ENCODE measurements around the gene JAGN1. TPM values are rescaled to one million over a fixed set of nuclear protein-coding genes. Genes with fewer than 3 reads are reported as not detected.
"Not testable (repeated sequence)": the region's sequence is repeated elsewhere in the genome, so short reads cannot be mapped to it uniquely, and the experiment has no call there.

JAGN1 gene
- total and polyA plus RNA-seq, 2 donors: 24.2 to 37.5 TPM

GRCh38 chr3:9888540-9888939 lies 1.9 kb upstream of the JAGN1 start:
- 99% methylated on average over 3 of the region's 3 CpGs for WGBS
- no peak for DNase-seq (ENCODE audit: low read depth in 6 of 9, low spot score in 9 of 9)
- H3K27ac ChIP-seq (ENCODE audit: low read depth in 1 of 2, low read length in 1 of 2): no peak overlapping the region

DNA sequence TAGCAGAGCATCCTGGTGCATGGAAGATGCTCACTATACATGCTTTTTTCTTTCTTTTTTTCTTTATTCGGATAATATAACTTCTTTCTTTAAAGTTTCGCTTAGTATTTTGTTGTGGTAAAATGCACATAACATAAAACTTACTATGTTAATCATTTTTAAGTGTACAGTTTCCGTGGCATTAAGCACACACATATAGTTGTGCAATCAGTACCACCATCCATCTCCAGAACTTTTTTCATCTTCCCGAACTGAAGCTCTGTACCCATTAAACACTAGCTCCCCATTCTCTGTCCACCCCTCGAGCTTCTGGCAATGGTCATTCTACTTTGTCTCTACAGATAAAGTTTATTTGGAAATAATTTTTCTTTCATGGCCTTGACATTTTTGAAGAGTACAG lies 1.0 kb upstream of the JAGN1 start:
- Histone ChIP-seq H3K4me3 (ENCODE audit: low read length in 2 of 2) (no peak overlapping the region), H3K9me3 (ENCODE audit: control insufficient read depth in 2 of 2, insufficient read depth in 1 of 2, low read length in 1 of 2) (no peaks in the 10 kb centered on the region), H3K27me3 (ENCODE audit: control insufficient read depth in 2 of 2, insufficient read depth in 1 of 2, low read length in 1 of 2) (no peaks in the 10 kb centered on the region), H3K4me1 (ENCODE audit: control insufficient read depth in 2 of 2, insufficient read depth in 2 of 2, low read length in 2 of 2) (peaks cover 2 to 12% of the 10 kb centered on the region in 2 donors), H3K36me3 (ENCODE audit: control insufficient read depth in 2 of 2, insufficient read depth in 2 of 2, low read length in 1 of 2) (peaks cover 7 to 18% of the 10 kb centered on the region in 2 donors), H3K27ac (ENCODE audit: low read depth in 1 of 2, low read length in 1 of 2) (no peak overlapping the region)
- DNase-seq (ENCODE audit: low read depth in 6 of 9, low spot score in 9 of 9): no peak
- WGBS: 94% methylated on average over 5 of the region's 5 CpGs

More at GRCh38 chr3:9888540-9888939, 1.9 kb upstream of the JAGN1 start:
- H3K9me3 ChIP-seq (ENCODE audit: control insufficient read depth in 2 of 2, insufficient read depth in 1 of 2, low read length in 1 of 2): no peaks in the 10 kb centered on the region
- no peaks in the 10 kb centered on the region for H3K27me3 ChIP-seq (ENCODE audit: control insufficient read depth in 2 of 2, insufficient read depth in 1 of 2, low read length in 1 of 2)
- peaks cover 7 to 15% of the 10 kb centered on the region in 2 donors for H3K36me3 ChIP-seq (ENCODE audit: control insufficient read depth in 2 of 2, insufficient read depth in 2 of 2, low read length in 1 of 2)
- no peak overlapping the region for H3K4me3 ChIP-seq (ENCODE audit: low read length in 2 of 2)
- peaks cover 2 to 12% of the 10 kb centered on the region in 2 donors for H3K4me1 ChIP-seq (ENCODE audit: control insufficient read depth in 2 of 2, insufficient read depth in 2 of 2, low read length in 2 of 2)

- Histone ChIP-seq H3K9me3 (ENCODE audit: control insufficient read depth in 2 of 2, insufficient read depth in 1 of 2, low read length in 1 of 2) (no peaks in the 10 kb centered on the region), H3K4me1 (ENCODE audit: control insufficient read depth in 2 of 2, insufficient read depth in 2 of 2, low read length in 2 of 2) (peaks cover 2 to 12% of the 10 kb centered on the region in 2 donors), H3K27me3 (ENCODE audit: control insufficient read depth in 2 of 2, insufficient read depth in 1 of 2, low read length in 1 of 2) (no peaks in the 10 kb centered on the region), H3K4me3 (ENCODE audit: low read length in 2 of 2) (peak overlapping the region; percentile 79 to 99), H3K36me3 (ENCODE audit: control insufficient read depth in 2 of 2, insufficient read depth in 2 of 2, low read length in 1 of 2) (peaks cover 7 to 21% of the 10 kb centered on the region in 2 donors), H3K27ac (ENCODE audit: low read depth in 1 of 2, low read length in 1 of 2) (peak overlapping the region; percentile 89 to 98)
- 18% methylated on average over 12 of the region's 12 CpGs for WGBS
- no peak for DNase-seq (ENCODE audit: low read depth in 6 of 9, low spot score in 9 of 9)
Measured at GRCh38 chr3:9891072-9891622, 737 bp downstream of the JAGN1 start.

DNA sequence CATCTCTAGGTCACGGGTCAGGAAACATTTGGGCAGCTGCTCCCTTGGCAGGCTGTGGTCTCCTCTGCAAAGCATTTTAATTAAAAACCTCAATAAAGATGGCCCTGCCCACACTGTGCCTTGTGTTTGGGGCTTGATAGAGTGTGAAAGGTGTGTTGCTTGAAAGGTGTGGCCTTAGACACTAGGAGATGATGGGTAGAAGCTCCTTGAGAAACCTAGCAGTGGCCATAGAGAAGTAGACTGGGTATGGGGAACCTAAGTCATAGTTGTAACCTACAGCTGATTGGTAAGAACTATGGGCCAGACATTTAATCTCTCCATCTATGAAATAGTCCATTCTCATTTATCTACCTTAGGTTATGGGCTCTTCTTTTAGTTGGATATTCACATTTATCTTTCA lies 3.3 kb downstream of the JAGN1 start:
- H3K4me1 ChIP-seq (ENCODE audit: control insufficient read depth in 2 of 2, insufficient read depth in 2 of 2, low read length in 2 of 2): peaks cover 2 to 26% of the 10 kb centered on the region in 2 donors
- H3K27ac ChIP-seq (ENCODE audit: low read depth in 1 of 2, low read length in 1 of 2): no peak overlapping the region
- no peaks in the 10 kb centered on the region for H3K27me3 ChIP-seq (ENCODE audit: control insufficient read depth in 2 of 2, insufficient read depth in 1 of 2, low read length in 1 of 2)
- H3K4me3 ChIP-seq (ENCODE audit: low read length in 2 of 2): no peak overlapping the region
- no peak for DNase-seq (ENCODE audit: low read depth in 6 of 9, low spot score in 9 of 9)
- WGBS: 100% methylated on average over 1 of the region's 1 CpG
- no peaks in the 10 kb centered on the region for H3K9me3 ChIP-seq (ENCODE audit: control insufficient read depth in 2 of 2, insufficient read depth in 1 of 2, low read length in 1 of 2)
- H3K36me3 ChIP-seq (ENCODE audit: control insufficient read depth in 2 of 2, insufficient read depth in 2 of 2, low read length in 1 of 2): peaks cover 7 to 21% of the 10 kb centered on the region in 2 donors

DNA sequence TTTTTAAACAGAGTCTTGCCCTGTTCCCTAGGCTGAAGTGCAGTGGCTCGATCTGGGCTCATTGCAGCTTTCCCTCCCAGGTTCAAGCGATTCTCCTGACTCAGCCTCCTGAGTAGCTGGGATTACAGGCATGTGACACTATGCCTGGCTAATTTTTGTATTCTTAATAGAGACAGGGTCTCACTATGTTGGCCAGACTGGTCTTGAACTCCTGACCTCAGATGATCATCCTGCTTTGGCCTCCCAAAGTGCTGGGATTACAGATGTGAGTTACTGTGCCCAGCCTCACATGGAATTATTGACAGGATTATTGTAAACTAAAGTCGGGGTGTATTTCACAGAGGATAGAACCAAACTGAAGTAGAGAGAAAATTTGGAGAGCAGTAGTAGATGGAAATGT lies 5.3 kb downstream of the JAGN1 start:
- H3K4me3 ChIP-seq (ENCODE audit: low read length in 2 of 2); H3K9me3 ChIP-seq (ENCODE audit: control insufficient read depth in 2 of 2, insufficient read depth in 1 of 2, low read length in 1 of 2); H3K27ac ChIP-seq (ENCODE audit: low read depth in 1 of 2, low read length in 1 of 2); H3K27me3 ChIP-seq (ENCODE audit: control insufficient read depth in 2 of 2, insufficient read depth in 1 of 2, low read length in 1 of 2); DNase-seq (ENCODE audit: low read depth in 6 of 9, low spot score in 9 of 9): not testable (repeated sequence)
- WGBS: over 99% methylated on average over 3 of the region's 3 CpGs
- peaks cover 7 to 21% of the 10 kb centered on the region in 2 donors for H3K36me3 ChIP-seq (ENCODE audit: control insufficient read depth in 2 of 2, insufficient read depth in 2 of 2, low read length in 1 of 2)
- peaks cover 2 to 24% of the 10 kb centered on the region in 2 donors for H3K4me1 ChIP-seq (ENCODE audit: control insufficient read depth in 2 of 2, insufficient read depth in 2 of 2, low read length in 2 of 2)

GRCh38 chr3:9896755-9897407 lies 6.5 kb downstream of the JAGN1 start:
- H3K9me3 ChIP-seq (ENCODE audit: control insufficient read depth in 2 of 2, insufficient read depth in 1 of 2, low read length in 1 of 2); DNase-seq (ENCODE audit: low read depth in 6 of 9, low spot score in 9 of 9); H3K27ac ChIP-seq (ENCODE audit: low read depth in 1 of 2, low read length in 1 of 2); H3K4me3 ChIP-seq (ENCODE audit: low read length in 2 of 2); H3K27me3 ChIP-seq (ENCODE audit: control insufficient read depth in 2 of 2, insufficient read depth in 1 of 2, low read length in 1 of 2): not testable (repeated sequence)
- whole genome bisulfite sequencing: 98% methylated on average over 10 of the region's 10 CpGs
- Histone ChIP-seq H3K4me1 (ENCODE audit: control insufficient read depth in 2 of 2, insufficient read depth in 2 of 2, low read length in 2 of 2) (peaks cover 5 to 29% of the 10 kb centered on the region in 2 donors), H3K36me3 (ENCODE audit: control insufficient read depth in 2 of 2, insufficient read depth in 2 of 2, low read length in 1 of 2) (peaks cover 7 to 18% of the 10 kb centered on the region in 2 donors)

DNA sequence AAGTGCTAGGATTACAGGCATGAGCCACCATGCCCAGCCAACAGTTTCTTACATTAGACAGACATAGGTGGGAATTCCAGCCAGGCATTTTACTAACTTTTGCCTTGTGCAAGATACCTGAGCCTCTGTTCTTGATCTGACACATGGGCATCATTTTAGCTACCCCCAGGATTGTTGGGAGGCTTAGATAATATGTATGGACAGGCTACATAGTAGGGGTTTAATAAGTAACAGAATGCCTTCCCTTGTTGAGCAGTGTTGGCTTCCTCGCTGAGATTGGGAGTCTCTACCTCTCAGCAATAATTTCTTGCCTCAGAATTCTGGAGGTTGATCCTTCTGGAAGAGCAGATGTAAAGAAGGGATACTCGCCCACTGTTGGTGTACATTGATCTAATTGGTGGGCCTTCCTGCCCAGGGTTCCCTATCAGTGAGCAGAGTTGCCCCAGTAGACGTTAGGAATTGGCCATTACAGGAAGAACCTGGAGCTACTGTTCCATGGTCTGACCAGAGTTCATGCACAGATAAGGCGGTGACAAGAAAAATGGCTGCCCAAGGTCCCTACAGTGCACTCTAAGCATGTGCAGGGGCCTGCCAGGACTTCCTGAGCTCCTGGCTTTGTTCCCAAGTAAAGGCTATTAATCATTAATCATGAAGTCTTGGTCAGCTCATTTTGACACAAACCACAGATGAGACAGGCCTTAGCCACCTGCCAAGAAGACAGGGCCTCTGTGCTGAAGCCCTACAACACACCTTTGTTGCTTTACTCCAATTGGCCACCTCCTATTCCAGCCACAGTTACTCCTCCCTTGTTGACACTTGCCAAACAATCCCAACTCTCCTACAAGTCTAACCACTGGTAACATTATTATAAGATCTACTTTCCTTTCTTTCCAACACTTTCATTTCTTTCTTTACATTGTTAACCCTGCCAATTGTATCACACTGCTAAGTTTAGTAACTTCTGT lies 7.3 kb downstream of the JAGN1 start:
- Histone ChIP-seq H3K36me3 (ENCODE audit: control insufficient read depth in 2 of 2, insufficient read depth in 2 of 2, low read length in 1 of 2) (peaks cover 7 to 15% of the 10 kb centered on the region in 2 donors), H3K27me3 (ENCODE audit: control insufficient read depth in 2 of 2, insufficient read depth in 1 of 2, low read length in 1 of 2) (no peaks in the 10 kb centered on the region), H3K27ac (ENCODE audit: low read depth in 1 of 2, low read length in 1 of 2) (peak overlapping the region in 1 of 2 donors; percentile 51), H3K4me1 (ENCODE audit: control insufficient read depth in 2 of 2, insufficient read depth in 2 of 2, low read length in 2 of 2) (peaks cover 13 to 34% of the 10 kb centered on the region in 2 donors), H3K4me3 (ENCODE audit: low read length in 2 of 2) (no peak overlapping the region), H3K9me3 (ENCODE audit: control insufficient read depth in 2 of 2, insufficient read depth in 1 of 2, low read length in 1 of 2) (no peaks in the 10 kb centered on the region)
- no peak for DNase-seq (ENCODE audit: low read depth in 6 of 9, low spot score in 9 of 9)
- 79% methylated on average over 4 of the region's 4 CpGs for WGBS

DNA sequence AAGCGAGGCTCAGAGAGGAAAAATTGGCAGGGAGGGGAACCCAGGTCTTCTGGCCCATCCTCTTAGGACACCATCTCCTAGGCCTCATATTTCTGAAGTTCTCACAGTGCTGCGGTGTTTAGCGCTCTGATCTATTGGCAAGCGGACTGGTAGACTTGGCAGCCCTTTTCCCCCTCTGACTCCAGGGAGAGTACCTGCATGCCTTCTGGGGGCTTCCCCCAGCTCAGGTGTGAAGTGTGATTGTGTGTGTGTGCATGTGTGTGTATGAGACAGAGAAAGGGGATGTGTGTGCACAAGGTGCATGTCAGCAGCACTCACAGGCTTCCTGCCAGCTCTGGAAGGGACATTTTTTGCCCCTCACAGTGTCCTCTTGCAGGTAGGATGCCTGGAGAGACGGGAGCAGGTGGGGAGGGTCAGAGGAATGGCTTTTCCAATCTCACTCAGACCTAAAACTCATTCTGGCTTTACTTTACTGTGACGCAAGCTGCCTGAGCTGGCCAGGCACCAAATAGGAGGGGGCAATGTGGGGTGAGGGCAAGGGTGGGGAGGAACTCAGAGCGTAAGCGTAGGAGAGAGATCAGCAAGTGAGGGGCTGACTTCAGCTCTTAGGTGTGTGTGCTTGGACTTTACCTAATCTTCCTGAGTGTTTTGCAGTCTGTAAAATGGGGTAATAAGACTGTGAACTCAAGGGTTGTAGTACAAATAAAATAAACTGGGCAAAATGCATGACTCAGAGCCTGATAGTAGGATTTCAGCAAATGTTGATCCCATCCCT lies 8.2 kb downstream of the JAGN1 start:
- DNase-seq (ENCODE audit: low read depth in 6 of 9, low spot score in 9 of 9): no peak
- WGBS: 93% methylated on average over 8 of the region's 8 CpGs
- Histone ChIP-seq H3K27ac (ENCODE audit: low read depth in 1 of 2, low read length in 1 of 2) (peak overlapping the region in 1 of 2 donors; percentile 51), H3K4me3 (ENCODE audit: low read length in 2 of 2) (no peak overlapping the region), H3K36me3 (ENCODE audit: control insufficient read depth in 2 of 2, insufficient read depth in 2 of 2, low read length in 1 of 2) (peaks cover 0 to 5% of the 10 kb centered on the region in 2 donors), H3K9me3 (ENCODE audit: control insufficient read depth in 2 of 2, insufficient read depth in 1 of 2, low read length in 1 of 2) (no peaks in the 10 kb centered on the region), H3K4me1 (ENCODE audit: control insufficient read depth in 2 of 2, insufficient read depth in 2 of 2, low read length in 2 of 2) (peaks cover 21 to 43% of the 10 kb centered on the region in 2 donors), H3K27me3 (ENCODE audit: control insufficient read depth in 2 of 2, insufficient read depth in 1 of 2, low read length in 1 of 2) (no peaks in the 10 kb centered on the region)
